B cell (primary cell): ENCODE results near the gene RAD51B.

ENCODE experiments used
- EZH2 ChIP-seq: IDR thresholded peaks from 2 replicates; pipeline ENCODE4 v1.6.1; 2012; ENCODE audit warnings: borderline replicate concordance, low read depth, mild to moderate bottlenecking, moderate library complexity, low read length; ENCODE audit not compliant: insufficient read depth, poor library complexity, severe bottlenecking
- TF ChIP-seq, protein P1 (sequence below): fragments of 200-600 bp; IDR thresholded peaks from one replicate; pipeline ENCODE4 v1.8.0; 2022; ENCODE audit warnings: antibody characterized with exemption, mild to moderate bottlenecking

DNA sequence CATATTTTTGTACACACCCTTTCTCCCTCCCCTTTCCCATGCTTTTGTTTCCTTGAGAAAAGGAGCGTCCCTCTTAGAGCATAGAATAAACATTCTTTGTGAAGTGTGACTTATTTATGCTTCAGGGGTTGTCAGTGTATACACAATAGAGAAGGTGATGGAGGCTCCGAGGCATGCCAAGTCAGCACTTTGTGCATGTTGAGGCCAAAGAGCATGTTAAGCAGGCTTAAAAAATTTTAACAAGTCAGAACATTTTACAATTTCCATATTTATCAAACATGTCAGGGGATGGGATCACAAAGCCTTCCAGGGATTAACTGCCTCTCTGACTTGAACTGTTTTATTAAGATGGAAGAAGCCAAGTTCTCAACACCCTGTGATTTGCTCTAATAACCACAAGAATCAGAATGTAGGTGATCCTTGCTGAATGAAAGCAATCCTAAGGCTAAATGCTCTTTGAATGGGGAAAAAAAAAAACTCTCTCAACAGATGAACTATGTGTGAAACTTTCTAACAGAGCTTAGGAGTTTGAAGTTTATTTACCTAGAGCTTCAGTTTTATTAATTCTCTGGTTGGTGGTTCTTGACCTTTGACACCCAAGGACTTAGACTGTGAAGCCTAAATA is 223.1 kb downstream of the RAD51B start:
- TF ChIP-seq, protein P1, sequence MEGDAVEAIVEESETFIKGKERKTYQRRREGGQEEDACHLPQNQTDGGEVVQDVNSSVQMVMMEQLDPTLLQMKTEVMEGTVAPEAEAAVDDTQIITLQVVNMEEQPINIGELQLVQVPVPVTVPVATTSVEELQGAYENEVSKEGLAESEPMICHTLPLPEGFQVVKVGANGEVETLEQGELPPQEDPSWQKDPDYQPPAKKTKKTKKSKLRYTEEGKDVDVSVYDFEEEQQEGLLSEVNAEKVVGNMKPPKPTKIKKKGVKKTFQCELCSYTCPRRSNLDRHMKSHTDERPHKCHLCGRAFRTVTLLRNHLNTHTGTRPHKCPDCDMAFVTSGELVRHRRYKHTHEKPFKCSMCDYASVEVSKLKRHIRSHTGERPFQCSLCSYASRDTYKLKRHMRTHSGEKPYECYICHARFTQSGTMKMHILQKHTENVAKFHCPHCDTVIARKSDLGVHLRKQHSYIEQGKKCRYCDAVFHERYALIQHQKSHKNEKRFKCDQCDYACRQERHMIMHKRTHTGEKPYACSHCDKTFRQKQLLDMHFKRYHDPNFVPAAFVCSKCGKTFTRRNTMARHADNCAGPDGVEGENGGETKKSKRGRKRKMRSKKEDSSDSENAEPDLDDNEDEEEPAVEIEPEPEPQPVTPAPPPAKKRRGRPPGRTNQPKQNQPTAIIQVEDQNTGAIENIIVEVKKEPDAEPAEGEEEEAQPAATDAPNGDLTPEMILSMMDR: no peak
- no peak for TF ChIP-seq EZH2
